Activated CD8-positive, alpha-beta memory T cell treated with anti-CD3 and anti-CD28 coated beads, Interleukin-2, amount 50 U/mL, for 48 hours (primary cell): Measurements from ENCODE around the gene SNRPD3.
"Not testable (repeated sequence)": the region's sequence is repeated elsewhere in the genome, so short reads cannot be mapped to it uniquely, and the experiment has no call there.

ENCODE experiments used
- DNase-seq: peaks from one replicate; pipeline ENCODE4 v3.0.0-alpha.2; 2020

SNRPD3 gene

DNA sequence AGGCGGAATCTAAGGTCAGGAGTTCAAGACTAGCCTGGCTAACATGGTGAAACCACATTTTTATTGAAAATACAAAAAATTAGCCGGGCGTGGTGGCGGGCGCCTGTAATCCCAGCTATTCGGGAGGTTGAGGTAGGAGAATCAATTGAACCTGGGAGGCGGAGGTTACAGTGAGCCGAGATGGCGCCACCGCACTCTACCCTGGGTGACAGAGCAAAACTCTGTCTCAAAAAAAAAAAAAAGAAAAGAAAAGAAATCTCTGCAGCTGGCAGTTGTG, 37.7 kb downstream of the SNRPD3 start:
- DNase-seq, result not testable (repeated sequence)

DNA sequence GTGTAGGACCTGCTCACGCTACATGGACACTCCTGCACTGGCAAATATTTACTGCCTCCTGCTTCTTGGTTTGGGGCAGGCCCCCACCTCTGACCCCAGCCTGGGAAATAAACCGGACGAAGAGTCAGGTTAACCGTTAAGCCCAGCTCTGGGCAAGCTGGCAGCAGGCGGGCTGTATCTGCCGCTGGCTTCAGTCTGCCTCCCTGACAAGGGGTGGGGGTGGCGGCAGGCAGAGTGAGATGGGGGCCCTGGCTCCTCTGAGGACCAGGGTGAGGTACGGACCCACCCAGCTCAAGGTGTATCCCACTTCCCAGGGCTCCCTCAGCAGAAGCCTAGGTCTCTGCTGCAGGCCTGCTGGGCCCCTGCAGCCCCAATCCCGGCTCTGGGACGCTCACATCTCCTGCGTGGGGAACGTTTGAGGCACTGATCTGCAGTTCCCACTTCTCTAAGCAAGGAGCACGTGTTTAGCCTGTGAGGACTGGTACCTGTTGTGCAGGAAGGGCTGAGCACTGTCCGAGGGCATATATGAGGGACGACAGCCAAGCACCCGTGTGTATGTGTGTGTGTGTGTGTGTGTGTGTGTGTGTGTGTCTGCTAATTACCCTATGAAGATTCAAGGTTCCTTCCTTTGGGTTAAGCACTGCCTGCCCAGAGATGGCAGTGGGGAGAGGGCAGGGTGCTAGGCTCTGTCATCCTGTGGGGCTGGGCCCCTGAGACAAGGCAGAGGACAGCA, 38.2 kb downstream of the SNRPD3 start:
- DNase-seq, result no peak

DNA sequence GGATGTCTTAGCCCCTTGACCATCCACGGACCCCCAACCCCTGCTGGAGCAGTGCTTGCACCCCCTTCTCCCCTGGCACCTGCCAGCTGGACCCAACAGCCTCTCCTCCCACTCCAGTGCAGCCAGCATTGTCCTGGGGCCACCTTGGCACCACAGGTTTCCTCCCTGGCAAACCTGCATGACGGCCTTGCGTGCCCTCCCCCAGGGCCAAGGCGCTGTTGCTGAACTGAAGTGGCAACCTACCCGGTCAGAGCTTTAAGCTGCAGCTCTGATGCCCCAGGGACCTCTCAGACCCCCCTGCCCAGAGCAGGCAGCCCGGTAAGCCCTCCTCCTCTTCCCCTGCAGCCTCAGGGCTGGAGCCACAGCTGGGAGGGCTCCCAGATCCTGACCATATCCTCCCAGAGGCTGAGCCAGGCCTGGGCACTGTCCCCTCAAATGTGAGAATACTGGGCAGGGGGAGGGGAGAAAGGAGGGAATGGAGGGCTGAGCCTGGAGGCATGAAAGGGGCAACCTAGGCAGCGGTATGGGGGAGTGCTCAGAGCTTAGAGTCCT, 38.8 kb downstream of the SNRPD3 start:
- no peak for DNase-seq

DNA sequence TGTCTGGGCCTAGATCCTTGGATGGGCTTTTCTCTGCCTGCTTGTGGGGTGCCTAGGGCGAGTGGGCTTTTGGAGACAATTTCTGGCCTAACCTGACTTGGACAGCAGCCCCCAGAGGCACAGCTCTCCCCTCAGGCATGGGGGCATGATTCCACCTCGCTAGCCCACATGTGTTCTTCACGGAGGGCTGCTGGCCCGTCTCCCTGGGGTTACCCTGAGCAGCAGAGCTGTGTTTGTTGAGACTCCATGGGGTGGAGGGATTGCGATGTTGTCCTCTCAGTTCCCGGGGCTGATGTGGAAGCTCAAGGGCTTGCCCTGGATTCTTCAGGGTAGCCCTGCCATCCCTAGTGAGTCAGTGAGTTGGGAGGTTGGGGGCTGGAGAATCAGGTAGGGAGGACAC, 39.4 kb downstream of the SNRPD3 start:
- DNase-seq, result no peak

DNA sequence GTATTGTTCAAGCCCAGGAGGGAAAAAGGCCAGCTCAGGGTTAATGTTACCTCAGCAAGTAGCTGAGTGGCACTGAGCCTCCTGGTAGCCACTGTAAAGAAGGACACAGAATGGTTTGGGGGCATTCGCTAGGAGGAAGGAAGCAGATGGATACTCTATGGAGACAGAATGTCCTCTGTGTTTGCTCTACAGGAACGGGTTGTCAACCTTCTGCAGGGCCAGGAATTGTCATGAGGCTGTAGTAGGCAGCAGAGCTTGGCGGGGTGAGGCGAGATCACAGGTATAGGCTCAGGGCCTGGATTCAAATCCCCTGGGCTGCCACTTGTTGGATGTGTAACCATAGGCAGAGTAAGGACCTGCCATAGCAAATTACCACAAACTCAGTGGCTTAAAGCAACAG, 40.1 kb downstream of the SNRPD3 start:
- DNase-seq, result no peak

DNA sequence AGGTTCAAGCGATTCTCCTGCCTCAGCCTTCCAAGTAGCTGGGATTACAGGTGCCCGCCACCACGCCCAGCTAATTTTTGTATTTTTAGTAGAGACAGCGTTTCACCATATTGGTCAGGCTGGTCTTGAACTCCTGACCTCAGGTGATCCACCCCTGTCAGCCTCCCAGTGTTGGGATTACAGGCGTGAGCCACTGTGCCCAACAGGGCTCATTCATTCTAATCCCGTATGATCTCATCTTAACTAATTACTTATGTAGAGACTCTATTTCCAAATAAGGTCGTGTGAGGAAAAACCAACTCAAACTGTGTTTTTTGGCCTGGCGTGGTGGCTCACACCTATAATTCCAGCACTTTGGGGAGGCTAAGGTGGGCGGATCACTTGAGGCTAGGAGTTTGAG, 41.3 kb downstream of the SNRPD3 start:
- not testable (repeated sequence) for DNase-seq

DNA sequence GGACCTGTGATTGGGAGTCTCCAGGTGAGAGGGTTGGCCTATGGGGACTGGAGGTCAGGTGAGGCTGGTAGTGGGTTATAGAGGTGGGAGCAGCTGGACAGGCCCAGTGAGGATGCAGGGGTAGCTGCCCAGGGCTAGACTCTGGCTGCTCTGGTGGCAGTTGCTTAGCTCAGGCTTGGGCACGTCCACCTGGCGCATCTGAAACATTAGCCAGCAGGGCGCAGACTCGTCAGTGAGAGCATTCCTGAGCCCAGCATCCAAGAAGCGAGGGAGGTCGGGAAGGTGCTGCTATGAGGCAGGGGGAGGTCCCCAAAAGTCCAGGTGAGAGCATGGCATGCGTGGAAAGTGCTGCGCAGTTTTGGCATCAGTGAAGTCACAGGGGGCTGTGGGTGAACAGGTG, 43.7 kb downstream of the SNRPD3 start:
- no peak for DNase-seq

DNA sequence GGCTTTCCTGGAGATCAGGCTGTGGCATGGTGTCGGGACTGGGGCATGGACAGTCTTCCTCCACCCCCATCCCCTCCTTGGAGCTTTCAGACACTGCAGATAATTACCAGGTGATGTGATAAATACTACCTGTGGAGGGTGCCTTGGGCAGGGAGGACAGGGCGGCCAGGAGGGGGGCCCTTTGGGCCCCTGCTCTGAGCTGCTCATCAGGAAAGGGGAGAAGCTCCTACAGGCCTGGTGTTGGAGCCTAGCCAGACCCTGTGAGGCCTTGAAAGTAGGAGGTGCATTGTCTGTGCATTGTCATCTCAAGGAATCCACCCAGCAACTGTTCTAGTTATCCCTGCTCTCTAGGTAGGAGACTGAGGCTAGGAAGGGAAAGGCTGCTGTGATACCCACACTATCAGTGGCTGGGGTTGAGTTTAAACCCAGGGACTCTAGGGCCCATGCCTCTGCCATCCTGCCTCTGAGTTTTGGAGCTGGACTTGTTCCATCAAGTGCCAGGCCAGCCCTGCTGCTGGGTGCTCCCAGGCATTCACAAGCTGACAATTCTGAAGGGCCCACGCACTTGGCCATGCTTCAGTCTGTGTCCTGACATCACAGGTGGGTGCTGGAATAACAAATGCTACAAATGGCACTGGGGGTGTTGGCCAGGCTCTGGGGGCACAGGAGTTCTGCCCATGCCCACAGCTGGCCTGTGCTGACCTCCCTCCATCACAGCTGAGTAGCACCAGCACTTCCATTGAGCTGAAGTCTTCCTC, 44.3 kb downstream of the SNRPD3 start:
- DNase-seq, result not testable (repeated sequence)

DNA sequence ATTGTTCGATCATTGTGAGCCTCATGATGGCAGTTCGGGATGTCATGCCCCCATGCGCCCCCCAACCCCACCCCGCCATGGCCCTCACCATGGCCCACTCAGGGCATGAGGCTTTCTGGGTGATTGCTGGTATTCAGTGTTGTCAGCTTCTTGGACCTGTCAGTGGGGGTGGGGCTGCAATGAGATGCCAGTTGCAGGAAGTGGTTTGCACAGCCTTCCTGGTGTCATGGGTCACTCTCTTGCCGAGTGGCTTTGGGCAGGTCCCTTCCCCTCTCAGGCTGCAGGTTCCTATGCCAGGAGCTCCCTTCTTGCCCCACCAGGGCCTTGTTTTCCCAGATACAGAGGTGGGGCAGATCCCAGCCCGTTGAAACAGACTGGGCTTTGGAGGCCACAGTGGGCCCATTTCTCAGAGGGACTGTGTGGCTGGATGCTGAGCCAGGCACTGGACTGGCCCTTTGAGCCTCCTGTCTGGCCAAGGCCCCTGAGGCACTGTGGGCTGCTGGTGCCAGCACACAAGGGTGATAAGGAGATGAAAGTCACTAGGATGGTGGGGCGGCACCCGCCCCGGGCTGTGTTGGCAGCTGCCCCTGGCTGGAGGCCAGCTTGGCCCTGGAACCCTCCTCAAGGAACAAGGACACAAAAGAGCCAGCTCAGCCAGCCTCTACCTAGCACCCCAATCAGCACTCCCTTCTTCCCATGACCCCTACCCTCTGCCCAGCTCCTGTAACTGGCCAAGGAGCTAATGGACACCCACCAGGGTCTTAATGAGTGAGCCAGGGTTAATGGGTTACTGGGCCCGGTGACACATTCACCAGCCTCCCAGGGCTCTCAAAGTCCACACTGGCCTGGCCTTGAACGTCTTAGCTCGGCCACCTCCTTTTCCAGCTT, 45.7 kb downstream of the SNRPD3 start:
- no peak for DNase-seq

DNA sequence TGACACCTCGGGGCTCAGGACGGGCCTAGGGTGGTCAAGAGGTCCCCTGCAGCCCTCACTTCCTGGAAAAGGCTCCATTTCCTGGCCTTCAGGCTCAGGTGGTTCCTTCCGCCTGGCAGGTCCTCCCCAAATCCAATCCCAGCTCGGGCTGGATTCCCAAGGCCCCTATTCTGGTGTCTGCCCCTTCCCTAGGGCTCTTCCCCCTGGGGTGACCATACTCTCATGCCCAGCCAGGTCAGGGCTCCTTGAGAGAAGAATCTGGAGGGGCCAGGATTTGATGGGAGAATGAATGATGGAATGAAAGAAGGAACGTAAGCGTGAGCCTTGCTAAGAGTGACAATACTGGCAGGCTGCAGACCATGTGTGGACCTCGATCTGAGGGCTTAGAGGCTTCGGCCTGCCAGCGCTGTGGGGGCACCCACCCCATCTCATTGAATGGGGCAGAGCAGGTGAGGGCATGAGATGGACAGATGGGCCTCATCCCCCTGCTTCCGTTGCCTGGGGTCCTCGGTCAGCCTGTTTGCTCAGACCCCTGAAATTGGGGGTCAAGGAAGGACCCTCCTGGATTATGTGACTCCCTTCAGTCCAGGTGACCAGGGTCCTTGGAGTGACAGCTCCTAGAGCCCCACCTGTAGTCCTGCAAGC, 46.4 kb downstream of the SNRPD3 start:
- not testable (repeated sequence) for DNase-seq

DNA sequence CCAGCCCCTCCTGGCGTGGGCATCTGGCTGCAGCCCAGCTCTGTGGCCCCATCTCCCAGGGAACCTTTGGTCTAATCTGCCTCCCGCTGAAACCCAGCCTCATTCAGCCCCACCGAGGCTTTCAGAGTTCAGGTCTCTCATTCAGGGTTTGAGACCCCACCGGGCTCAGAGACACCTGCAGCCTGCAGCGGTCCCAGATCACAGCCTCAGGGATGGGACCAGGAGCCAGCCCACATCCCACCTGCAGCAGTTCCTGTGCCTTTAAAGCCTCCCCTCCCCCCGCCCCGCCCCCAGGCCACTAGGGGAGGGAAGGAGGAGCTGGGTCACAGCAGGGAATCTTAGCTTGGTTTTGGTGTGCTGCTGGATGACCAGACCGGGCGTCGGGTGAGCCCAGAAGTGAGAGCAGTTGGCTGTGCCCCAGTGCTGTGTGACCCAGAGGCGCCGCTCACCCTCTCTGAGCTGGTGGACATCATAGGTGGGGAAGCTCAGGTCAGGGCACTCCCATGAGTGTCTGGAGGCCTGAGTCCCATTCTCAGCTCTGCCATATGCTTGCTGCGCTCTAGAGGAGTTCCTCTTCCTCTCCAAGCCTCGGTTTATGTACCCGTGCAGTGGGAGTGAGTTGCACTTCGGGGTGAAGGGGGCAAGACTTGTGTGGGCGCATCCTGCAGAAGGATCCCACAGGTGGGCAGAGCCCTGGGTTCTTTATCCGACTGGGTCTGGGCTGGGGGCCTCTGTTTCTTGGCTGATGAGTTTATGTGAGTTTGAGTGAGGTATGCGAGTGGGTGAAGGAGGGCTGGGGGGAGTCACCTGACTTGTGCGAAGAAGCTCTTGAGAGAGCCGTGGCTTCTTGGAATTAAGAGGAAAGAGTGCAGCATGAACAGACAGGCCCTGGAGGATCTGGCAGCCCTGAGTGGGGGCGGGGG, 47.3 kb downstream of the SNRPD3 start, which contains the start of gene GGT1:
Gene GGT1 (plus strand): TSS at position 347 of the 923 bp plus-strand sequence. CDS start 7,889 bp downstream, outside the sequence.
- DNase-seq, result not testable (repeated sequence)

DNA sequence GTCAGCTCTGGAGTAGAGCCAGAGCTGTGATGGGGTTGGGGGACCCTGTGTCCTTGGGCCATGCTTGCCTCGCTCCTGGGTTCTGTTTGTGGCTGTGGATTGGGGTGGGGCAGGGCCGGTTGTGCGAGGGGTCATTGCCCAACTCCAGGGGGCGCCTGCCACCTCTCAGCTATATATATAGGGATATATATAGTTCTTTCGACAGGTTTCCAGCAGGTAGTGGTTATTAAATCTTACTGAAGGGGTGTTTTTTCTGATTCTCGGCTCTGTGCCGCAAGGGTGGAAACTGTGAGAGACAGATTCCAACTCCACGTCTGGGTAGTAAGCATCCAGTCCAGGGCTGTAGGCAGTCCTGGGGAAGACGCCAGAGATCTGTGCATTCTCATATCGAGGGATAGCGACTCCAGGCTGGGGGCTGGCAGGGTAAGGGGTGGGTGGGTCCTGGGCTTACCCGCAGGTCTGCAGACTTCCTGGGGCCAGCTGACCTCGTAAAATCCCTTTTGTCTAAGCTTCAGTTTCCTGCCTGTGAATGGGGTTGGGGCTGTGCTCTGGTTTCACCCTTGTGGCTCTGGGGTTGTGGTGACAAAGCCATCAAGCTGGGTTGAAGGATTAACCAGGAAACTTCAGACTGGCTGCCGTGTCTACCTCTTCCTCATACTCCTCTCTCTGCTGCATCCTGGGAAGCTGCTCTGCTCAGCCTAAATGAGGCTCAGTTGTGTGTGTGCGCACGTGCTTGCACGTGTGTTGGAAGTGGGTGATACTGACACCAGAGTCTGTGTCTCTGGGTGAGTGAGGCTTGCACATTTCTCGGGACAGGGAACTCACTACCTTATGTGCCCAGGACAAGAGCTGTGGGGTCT, 48.2 kb downstream of the SNRPD3 start:
- not testable (repeated sequence) for DNase-seq

DNA sequence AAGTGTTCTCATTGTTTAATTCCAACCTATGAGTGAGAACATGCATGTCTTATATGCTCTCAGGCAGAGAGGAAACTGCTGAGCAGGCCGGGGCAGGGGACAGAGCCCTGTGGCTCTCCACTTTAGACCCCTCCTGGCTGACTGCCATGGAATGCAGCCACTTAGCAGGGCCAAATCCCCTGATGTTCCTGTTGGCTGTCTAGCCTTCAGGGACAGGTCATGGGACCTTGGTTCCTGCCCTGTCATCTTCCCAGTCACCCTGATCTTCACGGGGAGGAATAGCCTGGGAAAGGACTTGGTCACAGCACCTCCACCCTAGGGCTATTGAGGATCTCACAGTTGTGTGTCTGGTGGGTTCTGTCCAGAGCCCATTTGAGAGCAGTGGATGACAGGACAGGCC, 50.5 kb downstream of the SNRPD3 start:
- not testable (repeated sequence) for DNase-seq

DNA sequence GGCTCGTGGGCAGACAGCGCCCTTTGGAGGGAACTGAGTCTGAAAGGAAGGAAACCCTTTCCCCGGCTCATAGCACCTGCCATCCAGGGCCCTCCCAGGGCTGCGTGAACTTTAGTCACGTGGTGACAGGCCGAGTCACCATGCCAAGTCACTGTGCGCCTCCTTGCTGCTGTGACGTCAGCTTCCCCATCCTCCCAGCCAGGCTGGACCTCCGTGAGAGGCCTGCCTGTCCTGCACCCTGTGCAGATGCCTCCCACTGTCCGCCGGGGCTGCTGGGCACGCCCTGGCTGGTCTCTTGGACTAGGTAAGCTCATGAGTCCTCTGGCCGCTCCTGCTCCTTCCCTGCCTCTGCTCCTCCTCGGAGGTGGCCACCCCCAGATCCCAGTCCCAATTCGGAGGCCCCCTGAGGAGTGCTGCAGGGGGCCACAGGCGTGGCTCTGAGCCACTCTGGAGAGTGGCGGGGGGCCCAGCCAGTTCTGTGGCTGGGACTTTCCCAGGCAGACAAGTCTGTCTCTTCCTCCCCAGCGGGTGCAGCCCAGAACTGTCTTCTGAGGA, 51.7 kb downstream of the SNRPD3 start:
- peak; percentile 79 for DNase-seq

DNA sequence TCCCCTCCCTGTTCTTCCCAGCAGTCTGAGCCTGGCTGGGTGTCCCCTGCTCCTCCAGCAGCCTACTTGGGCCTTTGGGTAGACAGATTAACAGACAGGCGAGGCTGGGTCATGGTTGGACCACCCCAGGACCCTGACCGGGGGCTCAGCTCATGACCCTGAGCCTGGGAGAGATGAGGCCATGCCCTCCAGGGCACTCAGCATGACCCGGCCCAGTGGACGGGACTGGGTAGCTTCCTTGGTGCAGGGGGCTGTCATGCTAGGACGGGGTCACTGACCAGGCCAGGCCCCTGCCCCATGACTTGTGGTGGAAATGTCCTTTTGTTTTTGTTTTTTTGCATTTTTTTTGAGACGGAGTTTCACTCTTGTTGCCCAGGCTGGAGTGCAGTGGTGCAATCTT, 52.5 kb downstream of the SNRPD3 start:
- DNase-seq, result not testable (repeated sequence)

DNA sequence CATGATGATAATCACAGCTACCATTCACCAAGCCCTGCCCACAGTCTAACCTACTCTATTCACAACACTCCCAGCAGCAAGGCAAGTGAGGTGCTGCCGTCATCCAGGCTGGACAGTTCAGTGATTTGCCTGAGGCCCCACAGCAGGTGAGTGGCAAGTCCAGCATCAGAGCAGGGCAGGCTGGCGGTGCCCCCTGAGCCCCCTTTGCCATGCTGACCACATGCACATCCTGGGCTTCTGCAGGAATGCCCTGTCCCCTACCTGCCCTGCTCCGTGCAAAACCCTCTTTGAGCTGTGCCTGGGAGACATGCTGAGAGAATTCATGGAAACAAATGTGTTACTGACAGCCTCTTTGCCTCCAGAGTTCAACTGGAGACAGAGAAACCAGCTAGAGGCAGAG, 54.1 kb downstream of the SNRPD3 start:
- not testable (repeated sequence) for DNase-seq

DNA sequence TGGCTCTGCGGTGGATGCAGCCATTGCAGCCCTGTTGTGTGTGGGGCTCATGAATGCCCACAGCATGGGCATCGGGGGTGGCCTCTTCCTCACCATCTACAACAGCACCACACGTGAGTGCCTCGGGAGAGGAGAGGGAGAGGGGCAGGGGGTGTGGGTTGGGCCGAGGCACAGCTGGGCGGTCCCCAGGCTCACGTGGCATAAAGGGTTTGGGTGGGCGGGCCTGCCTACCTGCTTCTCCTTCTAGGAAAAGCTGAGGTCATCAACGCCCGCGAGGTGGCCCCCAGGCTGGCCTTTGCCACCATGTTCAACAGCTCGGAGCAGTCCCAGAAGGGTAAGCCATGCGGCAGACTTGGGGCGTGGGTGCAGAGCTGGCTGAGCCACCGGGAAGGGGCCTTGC, 59.0 kb downstream of the SNRPD3 start:
- not testable (repeated sequence) for DNase-seq

DNA sequence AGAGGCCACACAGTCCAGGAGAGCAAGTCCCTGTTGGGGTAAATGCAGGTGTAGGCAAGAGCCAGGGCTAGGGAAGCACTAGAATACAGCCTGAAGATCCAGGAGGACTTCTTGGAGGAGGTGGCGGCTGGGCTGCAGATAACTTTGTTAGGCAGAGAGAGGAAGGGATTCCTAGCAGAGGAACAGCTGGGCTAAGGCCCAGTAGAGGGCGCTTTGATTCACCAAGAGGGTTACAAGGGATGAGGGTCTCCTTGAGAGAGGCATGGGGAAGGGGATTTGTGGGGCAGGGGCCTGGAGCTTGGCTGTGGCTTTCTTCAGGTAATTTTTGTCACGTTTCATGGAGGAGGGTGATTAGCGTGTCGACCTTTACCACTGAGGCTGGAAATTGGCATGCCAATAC, 65.4 kb downstream of the SNRPD3 start:
- not testable (repeated sequence) for DNase-seq

DNA sequence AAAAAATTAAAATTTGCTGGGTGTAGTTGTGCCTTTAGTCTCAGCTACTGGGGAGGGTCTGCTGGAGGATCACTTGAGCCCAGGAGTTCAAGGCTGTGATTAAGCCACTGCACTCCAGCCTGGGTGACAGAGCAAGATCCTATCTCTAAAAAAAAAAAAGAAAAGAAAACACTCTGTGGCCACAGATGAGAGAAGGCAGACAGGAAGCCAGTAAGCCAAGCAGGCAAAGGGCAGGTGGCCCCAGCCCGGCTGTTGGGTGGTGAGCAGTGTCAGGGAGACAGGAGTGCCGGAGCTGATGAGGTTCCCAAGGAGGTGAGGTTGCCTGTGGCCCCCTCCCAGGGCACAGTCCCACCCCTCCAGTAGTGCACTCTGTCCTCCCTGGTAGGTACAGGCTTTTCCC, 66.8 kb downstream of the SNRPD3 start:
- not testable (repeated sequence) for DNase-seq
